Measurements from ENCODE around the gene SCFD1.
"Not testable (repeated sequence)": the region's sequence is repeated elsewhere in the genome, so short reads cannot be mapped to it uniquely, and the experiment has no call there.

Gene SCFD1, protein sequence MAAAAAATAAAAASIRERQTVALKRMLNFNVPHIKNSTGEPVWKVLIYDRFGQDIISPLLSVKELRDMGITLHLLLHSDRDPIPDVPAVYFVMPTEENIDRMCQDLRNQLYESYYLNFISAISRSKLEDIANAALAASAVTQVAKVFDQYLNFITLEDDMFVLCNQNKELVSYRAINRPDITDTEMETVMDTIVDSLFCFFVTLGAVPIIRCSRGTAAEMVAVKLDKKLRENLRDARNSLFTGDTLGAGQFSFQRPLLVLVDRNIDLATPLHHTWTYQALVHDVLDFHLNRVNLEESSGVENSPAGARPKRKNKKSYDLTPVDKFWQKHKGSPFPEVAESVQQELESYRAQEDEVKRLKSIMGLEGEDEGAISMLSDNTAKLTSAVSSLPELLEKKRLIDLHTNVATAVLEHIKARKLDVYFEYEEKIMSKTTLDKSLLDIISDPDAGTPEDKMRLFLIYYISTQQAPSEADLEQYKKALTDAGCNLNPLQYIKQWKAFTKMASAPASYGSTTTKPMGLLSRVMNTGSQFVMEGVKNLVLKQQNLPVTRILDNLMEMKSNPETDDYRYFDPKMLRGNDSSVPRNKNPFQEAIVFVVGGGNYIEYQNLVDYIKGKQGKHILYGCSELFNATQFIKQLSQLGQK

GRCh38 chr14:30621940-30622830, at the start of gene SCFD1:
Gene SCFD1 (plus strand): TSS chr14:30622319. CDS start chr14:30622339, 20 bp downstream.
- peak; percentile 74 for DNase-seq (ENCODE audit: low read depth)

DNA sequence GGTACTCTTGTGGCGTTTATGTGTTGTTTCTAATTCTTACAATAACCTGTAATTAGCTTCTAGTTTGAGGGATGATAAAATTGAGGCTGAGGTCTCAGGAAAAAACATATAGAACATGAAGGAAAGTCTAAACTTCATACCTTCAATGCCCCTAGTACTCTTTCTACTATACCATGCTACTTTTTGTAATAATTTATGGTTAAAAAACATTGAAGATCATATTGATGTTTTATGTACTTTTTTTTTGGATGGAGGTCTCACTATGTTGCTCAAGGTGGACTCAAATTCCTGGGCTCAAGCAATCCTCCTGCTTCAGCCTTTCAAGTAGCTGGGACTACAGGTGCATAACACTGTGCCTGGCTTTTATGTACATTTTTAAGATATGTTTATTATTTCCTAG, 49.3 kb upstream of the SCFD1 start:
- DNase-seq (ENCODE audit: low read depth) = no peak

DNA sequence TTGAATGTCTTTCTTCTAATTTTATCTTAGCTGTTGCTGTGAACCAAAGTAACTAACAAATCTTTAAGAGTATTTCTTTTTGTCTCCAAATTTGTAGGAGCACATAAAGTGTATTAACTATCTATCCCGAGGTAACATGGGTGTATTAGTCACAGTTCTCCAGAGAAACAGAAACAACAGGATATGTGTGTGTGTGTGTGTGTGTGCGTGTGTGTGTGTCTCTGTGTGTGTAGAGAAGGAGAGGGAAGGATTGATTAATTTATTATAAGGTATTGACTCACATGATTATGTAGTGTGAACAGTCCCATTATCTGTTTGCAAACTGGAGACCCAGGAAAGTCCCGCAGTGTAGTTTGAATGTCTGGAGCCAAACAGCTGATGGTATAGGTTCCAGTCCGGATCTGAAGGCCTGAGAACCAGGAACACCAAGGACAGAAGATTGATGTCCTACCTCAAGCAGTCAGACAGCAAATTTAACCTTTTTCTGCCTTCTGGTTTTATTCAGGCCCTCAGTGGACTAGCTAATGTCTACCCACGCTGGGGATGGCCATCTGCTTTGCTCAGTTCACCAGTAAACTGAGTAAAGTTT, 48.8 kb upstream of the SCFD1 start:
- DNase-seq (ENCODE audit: low read depth) = no peak

DNA sequence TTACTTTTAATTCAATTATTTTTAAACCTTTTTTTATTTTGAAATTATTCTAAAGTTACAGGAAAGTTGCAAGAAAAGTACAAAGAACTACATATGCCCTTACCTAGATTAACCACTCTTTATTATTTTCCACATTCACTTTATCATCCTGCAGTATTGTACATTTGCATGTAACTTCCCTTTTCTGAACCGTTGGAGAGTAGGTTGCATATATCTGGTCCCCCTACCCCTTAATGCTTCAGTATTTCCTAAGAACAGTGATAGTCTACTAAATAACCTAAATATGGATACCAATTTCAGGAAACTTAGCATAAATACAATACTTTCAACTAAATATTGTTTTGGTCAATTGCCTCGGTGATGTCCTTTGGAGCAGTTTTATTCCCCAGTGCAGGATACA, 48.2 kb upstream of the SCFD1 start:
- DNase-seq (ENCODE audit: low read depth) = no peak

DNA sequence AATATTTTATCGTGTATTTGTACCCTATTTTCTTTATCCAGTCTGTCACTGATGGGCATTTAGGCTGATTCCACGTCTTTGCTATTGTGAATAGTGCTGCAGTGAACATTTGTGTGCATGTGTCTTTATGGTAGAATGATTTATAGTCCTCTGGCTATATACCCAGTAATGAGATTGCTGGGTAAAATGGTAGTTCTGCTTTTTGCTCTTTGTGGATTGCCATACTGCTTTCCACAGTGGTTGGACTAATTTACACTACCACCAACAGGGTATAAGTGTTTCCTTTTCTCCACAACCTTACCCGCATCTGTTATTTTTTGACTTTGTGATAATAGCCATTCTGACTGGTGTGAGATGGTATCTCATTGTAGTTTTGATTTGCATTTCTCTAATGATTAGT, 47.3 kb upstream of the SCFD1 start:
- DNase-seq (ENCODE audit: low read depth) = not testable (repeated sequence)

DNA sequence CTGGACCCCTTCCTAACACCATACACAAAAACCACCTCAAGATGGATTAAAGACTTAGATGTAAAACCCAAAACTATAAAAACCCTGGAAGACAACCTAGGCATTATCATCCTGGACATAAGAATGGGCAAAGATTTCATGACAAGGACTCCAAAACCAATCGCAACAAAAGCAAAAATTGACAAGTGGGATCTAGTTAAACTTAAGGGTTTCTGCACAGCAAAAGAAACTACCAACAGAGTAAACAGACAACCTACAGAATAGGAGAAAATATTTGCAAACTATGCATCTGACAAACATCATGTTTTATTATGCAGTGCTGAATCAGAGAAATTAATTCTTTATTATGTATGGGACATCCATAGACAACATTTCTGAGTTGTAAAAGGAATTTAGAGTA, 45.8 kb upstream of the SCFD1 start:
- DNase-seq (ENCODE audit: low read depth) = not testable (repeated sequence)

- no peak for DNase-seq (ENCODE audit: low read depth)
These were observed 41.4 kb upstream of the SCFD1 start for GRCh38 chr14:30580616-30581282.

DNA sequence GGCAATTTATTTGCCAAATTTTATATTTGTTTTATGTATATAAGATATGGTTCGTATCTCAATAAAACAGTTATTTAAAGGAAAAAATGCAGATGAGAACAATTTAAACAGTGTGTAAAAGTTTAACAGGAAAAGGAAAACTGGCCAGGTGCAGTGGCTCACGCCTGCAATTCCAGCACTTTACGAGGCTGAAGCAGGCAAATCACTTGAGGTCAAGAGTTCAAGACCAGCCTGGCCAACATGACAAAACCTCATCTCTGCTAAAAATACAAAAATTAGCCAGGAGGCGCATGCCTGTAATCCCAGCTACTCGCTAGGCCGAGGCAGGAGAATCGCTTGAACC, 40.9 kb upstream of the SCFD1 start:
- DNase-seq (ENCODE audit: low read depth) = no peak

DNA sequence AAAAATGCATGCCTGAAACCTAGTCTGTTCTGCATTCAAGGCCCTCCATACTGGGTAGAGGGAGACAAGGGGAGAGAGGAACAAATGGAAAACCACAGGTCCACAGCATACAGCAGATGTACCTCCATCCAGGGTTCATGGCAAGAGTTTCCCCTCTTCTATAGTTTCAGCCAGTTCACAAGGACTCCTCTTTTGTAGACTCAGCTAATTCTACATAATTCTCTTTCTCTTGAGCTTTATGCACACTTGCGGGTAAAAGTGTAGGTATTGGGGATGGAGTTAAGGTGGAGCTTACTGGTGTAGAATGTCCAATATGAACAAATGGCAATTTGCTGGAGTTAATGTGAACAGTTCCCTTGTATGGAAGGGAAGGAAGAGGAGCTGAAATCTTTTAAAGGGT, 39.7 kb upstream of the SCFD1 start:
- no peak for DNase-seq (ENCODE audit: low read depth)

GRCh38 chr14:30584058-30584630, 38.0 kb upstream of the SCFD1 start:
- no peak for DNase-seq (ENCODE audit: low read depth)

DNA sequence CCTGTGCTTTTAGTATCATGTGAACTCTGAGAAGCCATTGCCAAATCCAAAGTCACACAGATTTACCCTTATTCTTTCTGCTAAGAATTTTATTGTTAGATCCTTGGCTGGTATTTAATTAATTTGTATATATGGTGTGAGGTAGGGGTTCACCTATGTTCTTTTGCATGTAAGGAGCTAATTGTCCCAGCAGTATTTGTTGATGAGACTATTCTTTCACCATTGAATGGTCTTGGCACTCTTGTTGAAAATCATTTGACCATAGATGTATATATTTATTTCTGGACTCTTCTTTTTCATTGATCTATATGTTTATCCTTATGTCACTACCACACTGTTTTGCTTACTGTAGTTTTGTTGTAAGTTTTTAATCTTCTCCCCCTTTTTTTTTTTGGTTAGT, 36.9 kb upstream of the SCFD1 start:
- no peak for DNase-seq (ENCODE audit: low read depth)

DNA sequence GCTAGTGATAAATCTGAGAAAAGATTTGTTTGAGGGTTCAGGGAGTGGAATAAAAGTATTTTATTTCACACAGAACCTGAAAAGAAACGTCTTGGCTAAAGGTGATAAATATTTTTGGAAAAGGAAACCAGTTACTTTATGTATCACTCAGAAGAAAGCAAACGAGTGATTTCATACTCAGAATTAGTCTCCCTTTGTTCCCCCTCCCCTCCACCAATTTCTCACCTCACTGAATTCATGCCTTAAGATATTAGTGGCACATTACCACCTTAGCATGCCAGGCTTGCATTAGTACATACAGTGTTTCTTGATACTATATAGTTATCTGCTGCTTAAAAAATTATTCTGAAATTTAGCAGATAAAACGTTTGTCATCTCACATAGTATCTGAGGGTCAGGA, 35.0 kb upstream of the SCFD1 start:
- DNase-seq (ENCODE audit: low read depth) = no peak

DNA sequence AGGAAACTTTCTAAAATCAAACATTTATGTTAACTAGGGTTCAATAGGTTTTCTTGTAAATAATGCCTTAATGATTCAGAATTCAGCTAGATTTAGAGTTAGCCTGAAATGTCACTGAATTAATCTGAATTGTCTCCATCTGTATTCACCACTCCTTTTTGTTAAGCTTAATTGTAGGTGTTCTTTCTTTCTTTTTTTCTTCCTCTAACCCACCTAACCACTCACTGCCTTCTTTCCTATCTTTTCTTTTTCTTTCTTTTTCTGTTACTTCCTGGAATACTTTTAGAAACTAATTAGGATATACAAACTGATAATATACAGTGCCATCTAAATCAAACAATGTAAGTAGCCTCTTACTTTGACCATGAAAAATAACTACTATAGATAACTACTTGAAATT, 33.2 kb upstream of the SCFD1 start:
- DNase-seq (ENCODE audit: low read depth) = no peak

GRCh38 chr14:30596935-30597334, 25.2 kb upstream of the SCFD1 start:
- DNase-seq (ENCODE audit: low read depth) = no peak

DNA sequence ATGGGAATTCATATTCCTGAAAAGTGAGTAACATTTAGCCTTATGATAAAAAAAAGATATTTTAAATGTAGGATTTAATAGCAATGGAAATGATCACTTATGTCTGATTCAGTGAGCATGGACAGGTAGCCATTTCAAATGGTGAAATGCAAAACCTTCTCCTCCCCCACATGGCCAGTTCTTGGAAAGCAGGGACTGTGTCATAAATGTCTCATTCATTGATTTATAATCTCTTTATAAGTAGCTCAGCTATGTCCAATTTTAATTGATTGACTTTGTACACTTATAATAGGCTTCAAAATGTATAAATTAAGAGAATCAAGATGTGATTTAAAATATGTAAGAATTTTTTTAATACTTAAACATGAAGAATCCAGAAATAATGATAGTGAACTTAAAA, 24.6 kb upstream of the SCFD1 start:
- DNase-seq (ENCODE audit: low read depth) = no peak

DNA sequence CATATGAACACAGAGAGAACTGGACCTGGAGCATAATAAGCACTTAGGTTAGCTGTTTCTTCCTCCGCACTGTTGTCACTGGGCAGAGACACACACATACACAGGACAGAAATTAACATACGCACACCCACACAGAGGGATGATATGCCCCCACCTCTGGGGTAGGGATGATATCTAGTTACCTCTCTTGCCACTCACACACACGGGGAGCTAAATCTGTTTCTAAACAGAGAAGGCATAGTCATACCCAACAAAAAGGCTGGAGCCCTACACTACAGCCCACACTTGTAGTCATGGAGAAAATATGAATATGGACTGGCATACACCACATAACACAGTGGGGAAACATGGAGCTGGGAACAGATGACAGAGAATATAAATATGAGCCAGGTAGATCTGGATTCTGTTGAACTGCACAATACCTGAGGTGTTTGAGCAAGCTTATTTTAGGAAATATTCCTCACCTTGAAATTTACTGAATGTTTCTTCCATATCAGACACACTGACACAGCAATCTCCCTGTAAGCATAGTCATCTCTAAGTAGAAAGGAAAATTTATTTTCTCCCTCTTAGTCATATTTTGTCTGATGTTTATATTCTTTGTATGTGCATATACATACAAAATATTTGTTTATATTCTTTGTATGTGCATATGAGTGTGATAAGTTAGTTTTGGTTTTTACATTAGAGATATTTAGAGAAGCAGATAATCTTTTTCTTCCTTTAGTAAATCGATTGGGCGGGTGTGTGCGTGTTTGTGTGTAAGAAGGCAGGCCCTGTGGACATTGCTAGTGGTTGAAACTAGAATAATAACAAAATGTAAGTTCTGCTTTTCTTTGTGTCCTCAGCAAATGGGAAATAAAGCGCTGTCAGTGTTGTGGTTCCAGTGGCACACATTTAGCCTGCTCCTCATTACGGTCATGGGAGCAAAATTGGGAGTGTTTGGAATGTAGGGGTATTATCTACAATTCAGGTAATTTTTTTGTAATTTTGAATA, 20.9 kb upstream of the SCFD1 start:
- no peak for DNase-seq (ENCODE audit: low read depth)

DNA sequence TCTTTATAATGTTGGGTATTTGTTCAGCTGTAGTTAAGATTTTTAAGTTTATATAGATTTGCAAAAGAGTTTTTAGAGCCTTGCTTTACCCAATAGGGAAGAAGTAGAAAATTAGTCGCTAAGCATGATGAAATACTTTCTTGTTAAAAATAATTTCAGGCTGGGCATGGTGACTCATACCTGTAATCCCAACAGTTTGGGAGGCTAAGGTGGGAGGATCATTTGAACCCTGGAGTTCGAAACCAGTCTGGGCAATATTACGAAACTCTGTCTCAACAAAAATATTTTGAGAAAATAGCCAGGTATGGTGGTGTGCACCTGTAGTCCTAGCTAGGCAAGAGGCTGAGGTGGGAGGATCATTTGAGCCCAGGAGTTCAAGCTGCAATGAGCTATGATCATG, 18.7 kb upstream of the SCFD1 start:
- DNase-seq (ENCODE audit: low read depth) = no peak

- not testable (repeated sequence) for DNase-seq (ENCODE audit: low read depth)
These were observed 17.4 kb upstream of the SCFD1 start for GRCh38 chr14:30604696-30605095.

GRCh38 chr14:30607156-30607780, 14.9 kb upstream of the SCFD1 start:
- DNase-seq (ENCODE audit: low read depth) = no peak

- peak; percentile 35 for DNase-seq (ENCODE audit: low read depth)
These were observed 13.5 kb upstream of the SCFD1 start for GRCh38 chr14:30608533-30609006.
